ENCODE data around the gene ATP6V0E1.

The ATP6V0E1 gene

DNA sequence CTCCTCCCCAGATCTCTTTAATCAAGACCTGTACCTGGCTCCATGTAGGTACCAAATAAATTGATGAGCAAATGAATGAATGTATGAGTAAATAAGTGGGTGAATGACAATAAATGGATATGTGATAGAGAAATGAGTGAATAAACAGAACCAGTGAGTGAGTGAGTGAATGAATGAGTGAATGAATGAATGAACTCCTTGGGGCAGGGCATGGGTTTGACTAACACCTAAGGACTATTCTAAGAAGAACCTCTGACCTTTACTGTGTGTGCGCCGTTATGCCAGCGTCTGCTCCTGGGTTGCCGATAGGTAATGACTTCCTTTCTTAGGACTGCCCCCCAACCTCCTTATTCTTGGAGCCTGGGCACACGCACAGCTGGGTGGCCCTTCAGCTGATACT lies 26.1 kb upstream of the ATP6V0E1 start:
- DNase-seq = no peak

DNA sequence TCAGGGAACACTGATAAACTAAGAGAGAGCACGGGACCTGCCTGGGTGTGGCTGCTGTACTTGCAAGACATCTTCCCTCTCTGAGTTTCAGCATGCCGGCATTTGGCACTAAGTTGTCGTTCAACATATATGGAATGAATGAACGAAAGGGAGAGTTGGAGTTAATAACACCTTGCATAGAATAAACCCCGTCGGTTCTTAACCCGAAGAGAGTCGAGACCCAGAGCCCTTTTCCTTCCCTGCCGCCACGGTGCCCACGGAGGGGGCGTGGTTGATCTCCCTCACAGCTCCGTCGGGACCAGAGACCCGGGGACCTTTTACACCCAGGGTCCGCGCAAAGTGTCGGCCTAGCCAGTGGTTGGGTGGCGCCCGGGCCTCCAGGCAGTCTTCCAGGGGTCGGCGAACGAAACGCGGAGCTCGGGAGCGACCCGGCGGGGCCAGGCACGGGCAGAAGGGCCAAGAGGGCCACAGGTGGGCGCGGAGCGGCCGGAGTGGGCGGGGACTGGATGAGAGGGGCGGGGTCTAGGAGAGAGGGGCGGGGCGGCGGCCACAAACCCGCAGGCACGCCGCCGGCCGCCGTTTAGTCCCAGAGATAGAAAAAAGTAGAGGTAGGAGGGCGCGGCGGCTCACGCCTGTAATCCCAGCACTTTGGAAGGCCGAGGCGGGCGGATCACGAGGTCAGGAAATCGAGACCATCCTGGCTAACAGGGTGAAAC lies 25.1 kb upstream of the ATP6V0E1 start:
- peak; percentile 43 to 45 for DNase-seq

DNA sequence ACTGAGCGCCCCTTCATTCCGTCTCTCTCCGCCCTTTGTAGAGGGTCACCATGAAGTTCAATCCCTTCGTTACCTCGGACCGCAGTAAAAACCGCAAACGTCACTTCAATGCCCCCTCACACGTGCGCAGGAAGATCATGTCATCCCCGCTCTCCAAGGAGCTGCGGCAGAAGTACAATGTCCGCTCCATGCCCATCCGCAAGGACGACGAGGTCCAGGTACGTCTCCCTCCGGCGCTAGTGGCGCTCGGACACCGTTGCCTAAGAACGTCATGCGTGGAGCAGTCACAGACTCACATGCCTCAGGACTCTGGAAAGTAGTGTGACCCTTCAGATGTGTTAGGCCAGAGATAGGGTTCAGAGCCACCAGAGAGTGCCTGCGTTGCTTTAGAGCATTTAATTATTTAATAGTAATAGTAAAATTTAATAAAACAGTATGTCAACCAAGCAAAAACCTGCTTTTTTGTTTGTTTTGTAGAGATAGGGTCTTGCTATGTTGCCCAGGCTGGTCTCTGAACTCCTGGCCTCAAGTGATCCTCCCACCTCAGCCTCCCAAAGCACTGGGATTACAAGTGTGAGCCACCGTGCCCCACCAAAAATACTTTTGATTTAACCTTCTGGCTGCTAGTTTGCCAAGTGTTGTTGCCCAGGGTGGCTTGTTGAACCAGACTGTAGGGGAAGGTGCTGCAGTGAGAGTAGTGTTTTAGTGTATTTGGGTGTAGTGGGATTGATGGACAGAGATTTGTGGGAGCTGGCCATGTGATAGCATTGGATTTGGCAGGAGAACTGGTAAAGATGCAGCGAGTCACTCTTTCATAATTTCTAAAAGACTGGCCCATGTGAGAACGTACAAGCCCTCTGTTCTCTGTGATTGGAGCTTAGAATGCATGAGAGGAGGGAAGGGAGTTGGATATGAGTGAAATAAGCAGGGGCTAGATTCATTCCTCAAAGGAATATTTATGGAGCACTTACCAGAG lies 23.5 kb upstream of the ATP6V0E1 start:
- no peak for DNase-seq

DNA sequence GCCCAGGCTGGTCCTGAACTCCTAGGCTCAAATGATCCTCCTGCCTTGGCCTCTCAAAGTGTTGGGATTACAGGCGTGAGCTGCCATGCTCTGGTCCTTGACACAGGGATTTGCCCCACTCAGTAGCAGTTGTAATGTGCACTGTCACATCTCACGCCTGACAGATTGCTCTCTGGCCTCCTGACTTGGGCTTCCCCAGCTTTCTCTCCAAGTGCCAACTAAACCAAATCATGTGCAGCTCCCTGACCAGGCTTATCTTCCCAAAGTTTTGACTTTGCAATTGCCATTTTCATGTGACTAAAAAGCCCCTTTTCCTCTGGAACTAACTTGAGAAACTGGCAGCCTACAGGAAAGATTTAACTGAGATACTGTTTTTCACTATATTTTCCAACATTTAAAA lies 13.7 kb upstream of the ATP6V0E1 start:
- no peak for DNase-seq

- no peak for DNase-seq
Observed at GRCh38 chr5:172971482-172971881, 12.1 kb upstream of the ATP6V0E1 start.

- DNase-seq = no peak
Observed at GRCh38 chr5:172972552-172972951, 11.0 kb upstream of the ATP6V0E1 start.

DNA sequence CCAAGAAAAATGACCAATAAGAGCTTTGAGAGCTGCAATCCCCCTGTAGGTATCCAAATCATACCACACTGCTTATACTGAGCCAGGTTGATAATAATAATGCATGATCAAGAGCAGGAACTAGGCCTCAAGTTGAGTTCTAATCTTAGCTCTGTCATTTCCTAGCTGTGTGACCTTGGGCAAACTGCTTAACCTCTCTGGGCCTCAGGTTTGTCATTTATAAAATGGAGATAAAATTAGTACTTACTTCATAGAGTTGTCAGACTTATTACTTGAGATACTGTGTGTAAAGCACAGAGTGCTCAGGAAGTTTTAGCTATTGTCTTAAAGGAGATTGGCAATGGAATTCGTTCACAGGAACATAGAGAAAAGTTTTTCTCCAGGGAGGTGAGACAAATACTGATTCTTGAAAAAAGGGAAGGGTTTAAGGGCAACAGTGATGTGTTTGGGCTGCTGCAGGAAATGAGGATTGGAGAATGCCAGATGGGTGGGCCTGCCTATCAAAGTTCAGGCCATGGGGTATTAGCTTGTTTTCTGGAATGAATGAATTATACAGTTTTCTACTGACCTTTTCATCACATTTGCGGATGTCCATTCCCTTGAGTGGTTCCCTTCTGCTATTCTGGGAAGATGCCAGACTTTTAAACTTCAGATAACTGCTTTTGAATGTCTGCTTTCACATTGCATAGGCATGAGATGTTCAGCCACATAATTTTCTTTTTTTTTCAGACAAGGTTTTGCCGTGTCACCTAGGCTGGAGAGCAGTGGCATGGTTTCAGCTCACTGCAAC lies 10.2 kb upstream of the ATP6V0E1 start:
- no peak for DNase-seq

DNA sequence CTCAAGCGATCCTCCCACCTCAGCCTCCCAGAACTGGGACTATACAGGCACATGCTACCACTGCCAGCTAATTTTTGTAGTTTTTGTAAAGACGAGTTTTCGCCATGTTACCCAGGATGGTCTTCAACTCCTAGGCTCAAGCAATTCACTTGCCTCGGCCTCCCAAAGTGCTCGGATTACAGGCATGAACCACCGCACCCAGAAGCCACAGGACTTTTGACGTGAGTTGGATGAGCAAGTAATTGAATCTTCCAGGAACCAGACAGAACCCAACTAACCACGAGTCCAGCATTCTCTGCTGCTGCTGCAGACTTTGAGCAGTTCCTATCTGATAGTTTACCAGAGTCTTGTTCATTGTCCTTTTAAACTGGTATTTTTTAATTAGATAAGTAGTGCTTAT lies 9.6 kb upstream of the ATP6V0E1 start:
- no peak for DNase-seq

DNA sequence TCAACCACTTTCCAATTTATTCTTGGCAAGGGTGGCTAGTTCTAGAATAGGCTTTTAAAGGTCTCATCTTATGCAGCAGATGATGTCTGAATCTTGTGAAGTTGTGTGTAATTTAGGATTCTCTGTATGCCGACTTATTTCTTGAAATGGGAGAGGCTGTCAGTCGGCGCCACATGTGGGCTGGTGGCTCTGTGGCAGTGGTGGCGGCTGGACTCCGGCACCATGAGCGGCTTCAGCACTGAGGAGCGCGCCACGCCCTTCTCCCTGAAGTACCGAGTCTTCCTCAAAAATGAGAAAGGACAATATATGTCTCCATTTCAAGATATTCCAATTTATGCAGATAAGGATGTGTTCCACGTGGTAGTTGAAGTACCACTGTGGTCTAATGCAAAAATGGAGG lies 8.3 kb upstream of the ATP6V0E1 start:
- DNase-seq = no peak

GRCh38 chr5:172979778-172980177 lies 3.8 kb upstream of the ATP6V0E1 start:
- no peak for DNase-seq

DNA sequence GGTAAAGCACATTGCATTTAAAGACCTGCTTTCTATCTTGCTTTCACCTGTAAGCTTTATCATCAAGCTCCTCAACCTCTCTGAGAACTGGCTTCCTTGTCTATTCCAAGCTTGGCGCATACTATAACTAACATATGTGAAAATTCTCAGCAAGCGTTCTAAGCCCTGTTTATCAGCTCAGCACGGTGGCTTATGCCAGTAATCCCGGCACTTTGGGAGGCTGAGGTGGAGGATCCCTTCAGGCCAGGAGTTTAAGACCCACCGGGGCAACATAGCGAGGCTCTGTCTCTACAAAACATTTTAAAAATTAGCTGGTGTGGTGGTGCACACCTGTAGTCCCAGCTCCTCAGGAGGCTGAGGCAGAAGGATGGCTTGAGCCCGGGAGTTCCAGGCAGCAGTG lies 1.6 kb upstream of the ATP6V0E1 start:
- DNase-seq = no peak

- DNase-seq = peak; percentile 79 to 84
Observed at GRCh38 chr5:172984244-172984953, 828 bp downstream of the ATP6V0E1 start.

- no peak for DNase-seq
Observed at GRCh38 chr5:172985596-172985995, 2.0 kb downstream of the ATP6V0E1 start.

DNA sequence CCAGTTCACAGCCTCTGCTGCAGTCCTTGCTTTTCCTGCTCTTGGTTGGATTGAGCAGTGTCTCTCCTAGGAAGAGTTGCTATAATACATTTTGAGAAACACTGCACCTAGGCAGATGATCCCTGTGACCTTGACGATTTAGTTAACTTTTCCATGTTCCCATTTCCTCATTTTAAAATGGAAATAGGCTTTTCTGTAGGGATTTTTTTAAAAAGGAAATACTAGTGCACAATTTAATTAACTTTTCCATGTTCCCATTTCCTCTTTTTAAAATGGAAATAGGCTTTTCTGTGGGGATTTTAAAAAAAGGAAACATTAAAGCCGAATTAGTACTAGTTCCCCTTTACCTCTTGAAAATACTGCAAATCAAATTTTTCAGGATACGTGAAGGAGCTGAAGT lies 4.7 kb downstream of the ATP6V0E1 start:
- no peak for DNase-seq

GRCh38 chr5:172990776-172991175 lies 7.2 kb downstream of the ATP6V0E1 start:
- no peak for DNase-seq

- no peak for DNase-seq
Observed at GRCh38 chr5:172994405-172994804, 10.8 kb downstream of the ATP6V0E1 start.

DNA sequence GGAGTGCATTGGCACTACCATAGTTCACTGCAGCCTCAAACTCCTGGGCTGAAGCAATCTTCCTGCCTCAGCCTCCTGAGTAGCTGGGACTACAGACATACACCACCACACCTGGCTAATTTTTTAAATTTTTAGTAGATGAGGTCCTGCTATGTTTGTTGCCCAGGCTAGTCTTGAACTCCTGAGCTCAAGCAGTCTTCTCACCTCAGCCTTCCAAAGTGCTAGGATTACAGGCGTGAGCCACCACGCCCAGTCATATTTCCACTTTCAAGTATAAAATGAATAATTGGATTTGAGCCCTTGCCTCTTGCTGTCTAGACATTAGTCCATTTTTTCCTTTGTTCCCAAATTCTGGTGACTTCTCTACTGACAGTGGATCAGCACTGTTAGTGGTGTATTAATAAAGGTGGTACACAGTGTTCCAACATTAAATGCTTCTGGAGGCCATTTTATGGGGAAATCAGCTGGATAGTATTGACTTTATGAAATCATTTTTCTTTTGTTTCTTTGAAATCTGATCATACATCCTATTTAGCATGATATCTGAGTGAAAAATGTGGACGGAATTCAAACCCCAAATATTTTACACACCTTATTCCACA lies 15.9 kb downstream of the ATP6V0E1 start:
- DNase-seq = no peak

GRCh38 chr5:172999974-173000373 lies 16.4 kb downstream of the ATP6V0E1 start:
- DNase-seq = no peak

- no peak for DNase-seq
Observed at GRCh38 chr5:173001229-173001841, 17.8 kb downstream of the ATP6V0E1 start.

DNA sequence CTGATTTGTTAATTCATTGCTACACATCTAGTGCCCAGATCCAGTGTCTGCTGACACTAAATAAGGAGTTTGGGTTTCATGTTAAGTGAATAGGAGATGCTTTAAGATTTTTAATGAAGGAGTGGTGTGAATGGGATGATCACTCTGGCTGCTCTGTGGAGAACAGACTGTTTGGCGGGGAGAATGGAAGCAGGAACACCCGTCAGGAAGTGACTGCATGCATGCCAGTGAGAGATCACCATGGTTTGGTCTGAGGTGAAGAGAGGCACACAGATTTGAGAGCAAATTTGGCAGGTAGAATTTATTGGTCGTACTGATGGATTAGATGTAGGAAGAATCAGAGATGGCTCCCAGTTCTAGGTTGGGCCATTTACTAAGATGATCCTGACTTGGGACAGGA lies 19.8 kb downstream of the ATP6V0E1 start:
- no peak for DNase-seq

DNA sequence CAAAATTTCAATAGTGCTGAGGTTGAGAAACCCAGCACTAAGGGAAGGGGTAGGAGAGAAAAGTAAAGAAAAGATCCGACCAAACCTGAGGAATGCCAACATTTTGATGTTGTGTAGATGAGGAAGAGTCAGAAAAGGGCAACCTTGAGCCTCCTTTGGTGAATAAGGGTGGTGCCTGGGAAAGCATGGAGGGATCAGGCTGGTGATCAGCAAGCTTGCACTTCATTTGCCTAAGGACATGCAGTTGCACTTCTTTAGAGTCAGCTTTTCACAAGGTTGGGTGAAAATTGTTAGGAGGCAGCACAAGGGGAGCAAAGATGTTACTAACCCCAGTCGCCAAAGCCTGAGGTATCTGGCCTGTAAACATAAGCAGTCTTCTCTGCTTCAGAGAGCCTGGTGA lies 20.4 kb downstream of the ATP6V0E1 start:
- no peak for DNase-seq

DNA sequence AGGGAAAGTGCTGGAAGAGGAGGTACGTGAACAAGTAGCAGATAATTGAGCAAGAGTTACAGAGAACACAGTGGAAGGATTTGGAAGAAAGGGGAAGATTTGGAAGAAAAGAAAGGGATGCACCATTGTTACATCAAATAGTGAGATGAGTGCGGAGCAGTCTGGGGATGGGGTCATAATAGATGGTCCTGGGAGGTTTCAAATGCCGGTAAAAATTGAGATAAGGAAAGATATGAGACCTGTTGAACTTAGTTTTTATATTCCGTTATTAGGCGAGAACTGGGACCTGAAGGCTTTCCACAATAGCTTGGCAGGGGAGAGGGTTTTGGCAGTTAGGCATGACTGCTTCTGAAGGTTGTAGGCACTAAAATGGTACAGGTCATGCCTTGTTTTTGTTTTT lies 20.9 kb downstream of the ATP6V0E1 start:
- DNase-seq = no peak
